CD4-positive, alpha-beta T cell (primary cell): ENCODE measurements around the gene MRPL53. TPM values are rescaled to one million over a fixed set of nuclear protein-coding genes. Genes with fewer than 3 reads are reported as not detected.

Source experiments
- ATAC-seq: fragments of 200-7000 bp; cut with Tn5 transposase; one replicate; pipeline ENCODE4 v1.10.0; 2022; ENCODE audit warnings: mild to moderate bottlenecking; ENCODE audit not compliant: poor library complexity
- CTCF ChIA-PET: fragments of 350-600 bp; sonication (Branson Sonifier 250); formaldehyde crosslinking; loops from one replicate; lab custom pipeline; 2021; ENCODE audit warnings: antibody characterized with exemption, inconsistent platforms; lab: Charles Lee
- POLR2A ChIA-PET: fragments of 350-600 bp; sonication (Branson Sonifier 250); formaldehyde crosslinking; loops from one replicate; lab custom pipeline; 2021; ENCODE audit warnings: antibody characterized with exemption, inconsistent platforms; lab: Charles Lee
- DNase-seq, 14 experiments: peaks; one replicate each; pipeline ENCODE4 v3.0.0-alpha.2; 2013 to 2020; ENCODE audit warnings: mixed read lengths in 2 of 14
- H3K27ac ChIP-seq, 2 donors: one replicate each; pipeline versions ENCODE4 v1.5.1 to v1.7.0; 2013; ENCODE audit warnings: low read length in 2 of 2, low read depth in 1 of 2, mild to moderate bottlenecking in 1 of 2
- H3K27me3 ChIP-seq, 2 experiments: 1 replicate in 1 of 2; 2 replicates in 1 of 2; pipeline versions ENCODE4 v1.6.1 to v1.7.0; 2013; ENCODE audit warnings: low read length in 2 of 2, control low read depth in 1 of 2, mild to moderate bottlenecking in 1 of 2, moderate library complexity in 1 of 2; ENCODE audit not compliant: insufficient read depth in 2 of 2, control insufficient read depth in 1 of 2
- H3K36me3 ChIP-seq: one replicate; pipeline ENCODE4 v1.6.1; 2013; ENCODE audit warnings: low read length, control low read depth; ENCODE audit not compliant: insufficient read depth
- H3K4me1 ChIP-seq: one replicate; pipeline ENCODE4 v1.6.1; 2013; ENCODE audit warnings: low read length, control low read depth; ENCODE audit not compliant: insufficient read depth
- H3K4me3 ChIP-seq: one replicate; pipeline ENCODE4 v1.5.1; 2013; ENCODE audit warnings: mild to moderate bottlenecking, low read length, moderate library complexity
- H3K9me3 ChIP-seq, 2 experiments: 1 replicate in 1 of 2; 2 replicates in 1 of 2; pipeline versions ENCODE4 v1.6.1 to v1.7.0; 2013; ENCODE audit warnings: low read length in 2 of 2, mild to moderate bottlenecking in 2 of 2, control low read depth in 1 of 2, moderate library complexity in 1 of 2; ENCODE audit not compliant: control insufficient read depth in 1 of 2, insufficient read depth in 1 of 2
- H3K27ac Mint-ChIP-seq: one replicate; pipeline ENCODE4 v1.8.0; 2020; ENCODE audit warnings: mixed read lengths
- H3K27me3 Mint-ChIP-seq: one replicate; pipeline ENCODE4 v1.8.0; 2021; ENCODE audit warnings: mixed read lengths
- H3K36me3 Mint-ChIP-seq: one replicate; pipeline ENCODE4 v1.8.0; 2021; ENCODE audit warnings: low read depth, mixed read lengths
- H3K4me1 Mint-ChIP-seq: one replicate; pipeline ENCODE4 v1.8.0; 2021; ENCODE audit warnings: low read depth, mixed read lengths
- H3K4me3 Mint-ChIP-seq: one replicate; pipeline ENCODE4 v1.8.0; 2020; ENCODE audit warnings: mild to moderate bottlenecking, mixed read lengths
- H3K9me3 Mint-ChIP-seq: one replicate; pipeline ENCODE4 v1.8.0; 2020; ENCODE audit warnings: mixed read lengths
- intact Hi-C, 2 experiments: fragments of 100-400 bp; cut with DNase I in 1 of 2; cut with micrococcal nuclease in 1 of 2; formaldehyde crosslinking; loops; one replicate each; pipeline versions ENCODE4 v1.15.1 to v1.9.0; 2023 to 2025; cut with DNase I, micrococcal nuclease
- total RNA-seq, 174 experiments: library from RNA in 2 of 174; stranded (reverse) in 2 of 174; gene quantifications; one replicate each; pipeline ENCODE4 v1.2.3 and lab custom pipeline; 2021 to 2026
- TF ChIP-seq, protein P1 (sequence below): fragments of 200-600 bp; IDR thresholded peaks from one replicate; pipeline ENCODE4 v1.8.0; 2022; ENCODE audit warnings: antibody characterized with exemption, mild to moderate bottlenecking

Gene MRPL53
- total RNA-seq, 2 experiments from 2014 or later = 39.5 to 44.3 TPM

DNA sequence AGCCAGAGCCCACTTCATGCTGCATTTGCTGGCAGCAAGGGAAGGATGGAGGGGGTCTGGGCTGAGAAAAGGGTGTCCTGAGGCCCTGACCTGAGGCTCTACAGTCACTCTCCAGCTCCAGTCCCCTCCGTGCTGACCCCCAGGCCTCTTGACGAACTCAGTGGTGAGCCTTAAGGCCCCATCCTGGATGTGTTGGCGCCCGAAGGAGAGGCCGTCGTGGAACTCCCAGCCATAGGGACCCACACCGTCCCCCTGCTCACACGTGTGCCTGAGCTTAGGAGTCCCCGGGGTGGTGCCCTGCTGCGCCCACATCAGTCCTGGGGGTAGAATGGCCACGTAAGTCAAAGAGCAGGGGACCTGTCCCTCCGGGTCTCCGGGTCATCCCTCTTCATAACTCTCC lies 8.1 kb downstream of the MRPL53 start:
- H3K4me1 ChIP-seq = peaks cover 24% of the 10 kb centered on the region
- H3K9me3 ChIP-seq = no peaks in the 10 kb centered on the region
- peak overlapping the region; percentile 82 for H3K4me3 Mint-ChIP-seq
- no peaks in the 10 kb centered on the region for H3K27me3 ChIP-seq
- H3K9me3 Mint-ChIP-seq = no peaks in the 10 kb centered on the region
- intact Hi-C loops = no loop called here
- TF ChIP-seq, protein P1, sequence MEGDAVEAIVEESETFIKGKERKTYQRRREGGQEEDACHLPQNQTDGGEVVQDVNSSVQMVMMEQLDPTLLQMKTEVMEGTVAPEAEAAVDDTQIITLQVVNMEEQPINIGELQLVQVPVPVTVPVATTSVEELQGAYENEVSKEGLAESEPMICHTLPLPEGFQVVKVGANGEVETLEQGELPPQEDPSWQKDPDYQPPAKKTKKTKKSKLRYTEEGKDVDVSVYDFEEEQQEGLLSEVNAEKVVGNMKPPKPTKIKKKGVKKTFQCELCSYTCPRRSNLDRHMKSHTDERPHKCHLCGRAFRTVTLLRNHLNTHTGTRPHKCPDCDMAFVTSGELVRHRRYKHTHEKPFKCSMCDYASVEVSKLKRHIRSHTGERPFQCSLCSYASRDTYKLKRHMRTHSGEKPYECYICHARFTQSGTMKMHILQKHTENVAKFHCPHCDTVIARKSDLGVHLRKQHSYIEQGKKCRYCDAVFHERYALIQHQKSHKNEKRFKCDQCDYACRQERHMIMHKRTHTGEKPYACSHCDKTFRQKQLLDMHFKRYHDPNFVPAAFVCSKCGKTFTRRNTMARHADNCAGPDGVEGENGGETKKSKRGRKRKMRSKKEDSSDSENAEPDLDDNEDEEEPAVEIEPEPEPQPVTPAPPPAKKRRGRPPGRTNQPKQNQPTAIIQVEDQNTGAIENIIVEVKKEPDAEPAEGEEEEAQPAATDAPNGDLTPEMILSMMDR = no peak
- H3K27ac ChIP-seq = peak overlapping the region in 1 of 2 donors; percentile 80
- peaks cover 16% of the 10 kb centered on the region for H3K36me3 Mint-ChIP-seq
- H3K4me3 ChIP-seq = peak overlapping the region; percentile 81
- H3K36me3 ChIP-seq = peaks cover 25% of the 10 kb centered on the region
- ChIA-PET CTCF (interaction anchor here (1.3 kb wide), 1 partner anchor 11 kb away, joined by 4 read pairs; no protein-coding TSS in a partner anchor), POLR2A (interaction anchor here (0.7 to 1.8 kb wide), 2 partner anchors 9 to 46 kb away, joined by 4 to 12 read pairs; partner anchors contain the start of gene INO80B)
- no peak for ATAC-seq
- H3K27me3 Mint-ChIP-seq = no peaks in the 10 kb centered on the region
- peak overlapping the region; percentile 97 for H3K27ac Mint-ChIP-seq
- peak in 1 of 14 experiments; percentile 36 for DNase-seq
- H3K4me1 Mint-ChIP-seq = peaks cover 30% of the 10 kb centered on the region

DNA sequence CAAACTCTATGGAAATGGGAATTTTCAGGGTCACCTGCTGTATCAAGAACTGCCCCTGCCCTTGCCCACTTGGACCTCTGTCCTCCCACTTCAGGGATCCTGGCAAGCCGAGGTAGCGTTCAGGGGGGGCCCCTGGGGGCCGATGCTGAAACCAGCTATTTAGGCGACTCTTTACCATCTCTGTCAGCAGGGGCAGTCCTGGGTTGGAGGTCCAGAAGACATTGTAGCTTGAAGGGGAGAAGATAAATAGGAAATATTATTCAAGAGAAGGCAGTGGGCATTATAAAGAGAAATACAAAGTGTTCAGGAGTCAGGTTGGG lies 9.7 kb downstream of the MRPL53 start:
- DNase-seq (no peak), ATAC-seq (no peak)
- Mint-ChIP-seq H3K27me3 (no peaks in the 10 kb centered on the region), H3K4me1 (peaks cover 45% of the 10 kb centered on the region), H3K9me3 (no peaks in the 10 kb centered on the region), H3K4me3 (peak overlapping the region; percentile 82), H3K27ac (no peak overlapping the region), H3K36me3 (peaks cover 23% of the 10 kb centered on the region)
- TF ChIP-seq, protein P1 = no peak
- H3K4me3 ChIP-seq = no peak overlapping the region
- no peaks in the 10 kb centered on the region for H3K27me3 ChIP-seq
- CTCF ChIA-PET = no interaction called here
- intact Hi-C loops = no loop called here
- peaks cover 34% of the 10 kb centered on the region for H3K4me1 ChIP-seq
- H3K27ac ChIP-seq = no peak overlapping the region
- peaks cover 25% of the 10 kb centered on the region for H3K36me3 ChIP-seq
- H3K9me3 ChIP-seq = no peaks in the 10 kb centered on the region
- POLR2A ChIA-PET = interaction anchor here (0.9 to 1.0 kb wide), 2 partner anchors 18 to 19 kb away, joined by 3 read pairs; no protein-coding TSS in a partner anchor

DNA sequence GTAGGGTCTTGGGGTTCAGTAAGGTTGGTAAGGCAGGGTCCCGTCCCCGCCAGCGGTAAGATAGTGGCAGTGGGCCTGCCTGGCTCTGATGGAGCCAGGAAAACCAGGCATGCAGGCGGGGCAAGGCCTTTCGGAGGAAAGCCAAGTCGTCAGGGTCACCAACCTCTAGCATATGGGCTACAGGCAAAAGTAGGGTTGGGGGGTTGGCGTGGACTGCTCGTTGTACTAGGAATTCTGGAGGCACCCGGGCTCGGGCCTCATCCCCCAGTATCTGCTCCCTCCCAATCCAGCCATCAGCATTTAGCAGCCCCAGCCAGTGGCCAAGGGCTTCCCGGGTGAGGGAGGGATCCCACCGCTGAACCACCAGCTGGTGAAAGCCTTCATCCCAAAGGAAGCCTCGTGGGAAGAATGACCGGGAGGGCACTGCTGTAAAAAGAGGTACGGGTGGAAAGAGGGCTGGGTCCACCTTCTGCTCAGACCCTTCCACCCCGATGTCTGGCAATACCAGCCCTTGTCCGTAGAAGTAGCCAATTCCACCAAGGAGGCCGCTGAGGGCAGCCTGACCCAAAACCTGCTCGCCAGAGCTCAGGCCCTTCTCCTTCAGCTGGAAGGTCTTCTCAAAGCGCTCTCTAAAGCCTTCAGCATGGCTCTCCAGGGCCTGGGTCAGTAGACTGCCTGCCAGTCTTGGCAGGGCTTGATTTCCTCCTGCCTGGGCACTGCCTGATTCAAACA lies 10.3 kb downstream of the MRPL53 start:
- Mint-ChIP-seq H3K27me3 (no peaks in the 10 kb centered on the region), H3K36me3 (peaks cover 29% of the 10 kb centered on the region), H3K9me3 (no peaks in the 10 kb centered on the region), H3K4me1 (peaks cover 50% of the 10 kb centered on the region), H3K4me3 (peak overlapping the region; percentile 82), H3K27ac (no peak overlapping the region)
- ChIA-PET CTCF (interaction anchor here (0.5 kb wide), 1 partner anchor 704 kb away, joined by 3 read pairs; no protein-coding TSS in a partner anchor), POLR2A (interaction anchor here (0.9 to 1.3 kb wide), 4 partner anchors 10 to 20 kb away, joined by 3 to 8 read pairs (median 3); partner anchors contain the start of genes CCDC142, MRPL53 and TTC31)
- H3K4me3 ChIP-seq = no peak overlapping the region
- TF ChIP-seq, protein P1 = no peak
- no peak for DNase-seq
- H3K36me3 ChIP-seq = peaks cover 25% of the 10 kb centered on the region
- no peak for ATAC-seq
- H3K27me3 ChIP-seq = no peaks in the 10 kb centered on the region
- peaks cover 35% of the 10 kb centered on the region for H3K4me1 ChIP-seq
- no peak overlapping the region for H3K27ac ChIP-seq
- intact Hi-C loops = no loop called here
- H3K9me3 ChIP-seq = no peaks in the 10 kb centered on the region
